HG03354 (cell line): ENCODE results near the gene GAREM2.

Experiments
- ATAC-seq: cut with Tn5 transposase; IDR thresholded peaks from one replicate; pipeline ENCODE4 v1.9.1; 2021; ENCODE audit warnings: mild to moderate bottlenecking; ENCODE audit not compliant: unreplicated experiment, poor library complexity, severe bottlenecking

Gene GAREM2

GRCh38 chr2:26185304-26185928 lies 12.5 kb downstream of the GAREM2 start:
- no peak for ATAC-seq

- no peak for ATAC-seq
These were observed 13.3 kb downstream of the GAREM2 start for GRCh38 chr2:26185954-26186770.

- ATAC-seq: no peak
These were observed 14.2 kb downstream of the GAREM2 start for GRCh38 chr2:26187114-26187513.

- ATAC-seq: no peak
These were observed 14.7 kb downstream of the GAREM2 start for GRCh38 chr2:26187537-26188104.

GRCh38 chr2:26189123-26189522 lies 16.2 kb downstream of the GAREM2 start:
- ATAC-seq: no peak

GRCh38 chr2:26189751-26190150 lies 16.9 kb downstream of the GAREM2 start:
- ATAC-seq: no peak

- ATAC-seq: no peak
These were observed 17.5 kb downstream of the GAREM2 start for GRCh38 chr2:26190369-26190768.

GRCh38 chr2:26191316-26192159 lies 18.6 kb downstream of the GAREM2 start:
- ATAC-seq: no peak

- no peak for ATAC-seq
These were observed 20.8 kb downstream of the GAREM2 start for GRCh38 chr2:26193578-26194231.

- no peak for ATAC-seq
These were observed 22.4 kb downstream of the GAREM2 start for GRCh38 chr2:26195040-26195984.

GRCh38 chr2:26196683-26197418 lies 24.0 kb downstream of the GAREM2 start:
- ATAC-seq: no peak

GRCh38 chr2:26197516-26197915 lies 24.6 kb downstream of the GAREM2 start:
- ATAC-seq: no peak

- no peak for ATAC-seq
These were observed 30.1 kb downstream of the GAREM2 start for GRCh38 chr2:26202981-26203490.

GRCh38 chr2:26203906-26204305 lies 31.0 kb downstream of the GAREM2 start:
- ATAC-seq: no peak

GRCh38 chr2:26212011-26212410 lies 39.1 kb downstream of the GAREM2 start:
- no peak for ATAC-seq

GRCh38 chr2:26214759-26215158 lies 41.9 kb downstream of the GAREM2 start:
- ATAC-seq: no peak

GRCh38 chr2:26215833-26216232 lies 42.9 kb downstream of the GAREM2 start:
- no peak for ATAC-seq

- no peak for ATAC-seq
These were observed 43.7 kb downstream of the GAREM2 start for GRCh38 chr2:26216587-26216986.
